ENCODE data around the gene WDR5B.

Gene WDR5B

GRCh38 chr3:122443090-122443489, 27.2 kb upstream of the WDR5B start:
- Histone ChIP-seq H3K36me3 (ENCODE audit: insufficient read depth, low read length) (peaks cover 76% of the 10 kb centered on the region), H3K4me3 (no peak overlapping the region), H3K9ac (ENCODE audit: insufficient read length) (no peak overlapping the region), H3K9me3 (ENCODE audit: low read depth, low read length) (no peaks in the 10 kb centered on the region), H3K27ac (no peak overlapping the region)
- TF ChIP-seq EZH2 (IDR thresholded peaks at IDR 0.05) (no peak), FOXP2 (optimal IDR thresholded peaks at IDR 0.05; ENCODE audit: control extremely low read depth, extremely low read length, insufficient read depth) (no peak), POLR2AphosphoS5 (IDR thresholded peaks at IDR 0.05; ENCODE audit: borderline replicate concordance, low read depth, low read length) (no peak)
- DNase-seq (ENCODE audit: low read depth, low spot score): no peak

GRCh38 chr3:122435950-122436349, 20.1 kb upstream of the WDR5B start:
- Histone ChIP-seq H3K9me3 (ENCODE audit: low read depth, low read length) (no peaks in the 10 kb centered on the region), H3K27ac (no peak overlapping the region), H3K4me3 (no peak overlapping the region), H3K9ac (ENCODE audit: insufficient read length) (no peak overlapping the region), H3K36me3 (ENCODE audit: insufficient read depth, low read length) (peaks cover 94% of the 10 kb centered on the region)
- no peak for TF ChIP-seq EZH2 (IDR thresholded peaks at IDR 0.05)
- no peak for TF ChIP-seq POLR2AphosphoS5 (IDR thresholded peaks at IDR 0.05; ENCODE audit: borderline replicate concordance, low read depth, low read length)
- no peak for TF ChIP-seq FOXP2 (optimal IDR thresholded peaks at IDR 0.05; ENCODE audit: control extremely low read depth, extremely low read length, insufficient read depth)
- DNase-seq (ENCODE audit: low read depth, low spot score): no peak

- no peak for TF ChIP-seq POLR2AphosphoS5 (IDR thresholded peaks at IDR 0.05; ENCODE audit: borderline replicate concordance, low read depth, low read length)
- TF ChIP-seq FOXP2 (optimal IDR thresholded peaks at IDR 0.05; ENCODE audit: control extremely low read depth, extremely low read length, insufficient read depth): no peak
- TF ChIP-seq EZH2 (IDR thresholded peaks at IDR 0.05): no peak
- DNase-seq (ENCODE audit: low read depth, low spot score): no peak
- Histone ChIP-seq H3K36me3 (ENCODE audit: insufficient read depth, low read length) (peaks cover 88% of the 10 kb centered on the region), H3K27ac (0 out of 2 replicates have a peak overlapping the region, but pooled peaks have one; percentile 10), H3K9ac (ENCODE audit: insufficient read length) (no peak overlapping the region), H3K9me3 (ENCODE audit: low read depth, low read length) (no peaks in the 10 kb centered on the region), H3K4me3 (no peak overlapping the region)
These were observed 14.5 kb upstream of the WDR5B start for GRCh38 chr3:122430371-122430770.

GRCh38 chr3:122427857-122428471, 12.1 kb upstream of the WDR5B start:
- Histone ChIP-seq H3K27ac (peak overlapping the region; percentile 23), H3K9me3 (ENCODE audit: low read depth, low read length) (no peaks in the 10 kb centered on the region), H3K4me3 (no peak overlapping the region), H3K36me3 (ENCODE audit: insufficient read depth, low read length) (peaks cover 89% of the 10 kb centered on the region), H3K9ac (ENCODE audit: insufficient read length) (no peak overlapping the region)
- no peak for DNase-seq (ENCODE audit: low read depth, low spot score)
- TF ChIP-seq EZH2 (IDR thresholded peaks at IDR 0.05): no peak
- TF ChIP-seq POLR2AphosphoS5 (IDR thresholded peaks at IDR 0.05; ENCODE audit: borderline replicate concordance, low read depth, low read length): no peak
- no peak for TF ChIP-seq FOXP2 (optimal IDR thresholded peaks at IDR 0.05; ENCODE audit: control extremely low read depth, extremely low read length, insufficient read depth)

GRCh38 chr3:122421836-122422235, 6.0 kb upstream of the WDR5B start:
- TF ChIP-seq FOXP2 (optimal IDR thresholded peaks at IDR 0.05; ENCODE audit: control extremely low read depth, extremely low read length, insufficient read depth): no peak
- no peak for TF ChIP-seq POLR2AphosphoS5 (IDR thresholded peaks at IDR 0.05; ENCODE audit: borderline replicate concordance, low read depth, low read length)
- TF ChIP-seq EZH2 (IDR thresholded peaks at IDR 0.05): no peak
- Histone ChIP-seq H3K9me3 (ENCODE audit: low read depth, low read length) (no peaks in the 10 kb centered on the region), H3K27ac (peak overlapping the region; percentile 56; the same call in 1 of the 2 replicates), H3K36me3 (ENCODE audit: insufficient read depth, low read length) (peaks cover 54% of the 10 kb centered on the region), H3K9ac (ENCODE audit: insufficient read length) (no peak overlapping the region), H3K4me3 (no peak overlapping the region)
- no peak for DNase-seq (ENCODE audit: low read depth, low spot score)

- no peak for TF ChIP-seq EZH2 (IDR thresholded peaks at IDR 0.05)
- TF ChIP-seq FOXP2 (optimal IDR thresholded peaks at IDR 0.05; ENCODE audit: control extremely low read depth, extremely low read length, insufficient read depth): no peak
- TF ChIP-seq POLR2AphosphoS5 (IDR thresholded peaks at IDR 0.05; ENCODE audit: borderline replicate concordance, low read depth, low read length): no peak
- H3K9ac ChIP-seq (ENCODE audit: insufficient read length): no peak overlapping the region
- H3K36me3 ChIP-seq (ENCODE audit: insufficient read depth, low read length): peaks cover 46% of the 10 kb centered on the region
These were observed 5.2 kb upstream of the WDR5B start for GRCh38 chr3:122421101-122421500.

GRCh38 chr3:122416966-122417365, 1.1 kb upstream of the WDR5B start:
- TF ChIP-seq POLR2AphosphoS5 (IDR thresholded peaks at IDR 0.05; ENCODE audit: borderline replicate concordance, low read depth, low read length) (no peak), FOXP2 (optimal IDR thresholded peaks at IDR 0.05; ENCODE audit: control extremely low read depth, extremely low read length, insufficient read depth) (no peak), EZH2 (IDR thresholded peaks at IDR 0.05) (no peak)
- no peaks in the 10 kb centered on the region for H3K9me3 ChIP-seq (ENCODE audit: low read depth, low read length)
- peaks cover 24% of the 10 kb centered on the region for H3K36me3 ChIP-seq (ENCODE audit: insufficient read depth, low read length)
- peak overlapping the region; percentile 91 for H3K4me3 ChIP-seq
- peak overlapping the region; percentile 88 for H3K9ac ChIP-seq (ENCODE audit: insufficient read length)
- H3K27ac ChIP-seq: peak overlapping the region; percentile 74; the same call in 1 of the 2 replicates
- DNase-seq (ENCODE audit: low read depth, low spot score): no peak

More at GRCh38 chr3:122421101-122421500, 5.2 kb upstream of the WDR5B start:
- DNase-seq (ENCODE audit: low read depth, low spot score): peak; percentile 73
- no peak overlapping the region; the same call in 1 of the 2 replicates for H3K4me3 ChIP-seq
- no peaks in the 10 kb centered on the region for H3K9me3 ChIP-seq (ENCODE audit: low read depth, low read length)
- peak overlapping the region; percentile 76 for H3K27ac ChIP-seq

- no peak for DNase-seq (ENCODE audit: low read depth, low spot score)
- H3K36me3 ChIP-seq (ENCODE audit: insufficient read depth, low read length): peaks cover 26% of the 10 kb centered on the region
- no peaks in the 10 kb centered on the region for H3K9me3 ChIP-seq (ENCODE audit: low read depth, low read length)
- TF ChIP-seq EZH2 (IDR thresholded peaks at IDR 0.05) (no peak), FOXP2 (optimal IDR thresholded peaks at IDR 0.05; ENCODE audit: control extremely low read depth, extremely low read length, insufficient read depth) (no peak), POLR2AphosphoS5 (IDR thresholded peaks at IDR 0.05; ENCODE audit: borderline replicate concordance, low read depth, low read length) (no peak)
- peak overlapping the region; percentile 88 for H3K9ac ChIP-seq (ENCODE audit: insufficient read length)
- H3K4me3 ChIP-seq: peak overlapping the region; percentile 91
- H3K27ac ChIP-seq: peak overlapping the region; percentile 23; the same call in 1 of the 2 replicates
These were observed 638 bp downstream of the WDR5B start for GRCh38 chr3:122415104-122415744.
